Stimulated activated CD8-positive, alpha-beta memory T cell treated with anti-CD3 and anti-CD28 coated beads, Interleukin-12 subunit alpha, Interleukin-12 subunit beta, amount 100 ng/mL, for 1 hour (primary cell): ENCODE results near the gene RPH3AL.
A peak's percentile ranks its signal among the peaks of the same experiment; 100 is the strongest.

ENCODE experiments used
- DNase-seq: peaks from one replicate; pipeline ENCODE4 v3.0.0-alpha.2; 2020; ENCODE audit warnings: low read depth

The RPH3AL gene

GRCh38 chr17:352421-353212 is at the start of gene RPH3AL:
Gene RPH3AL (minus strand): TSS chr17:352807. CDS start chr17:327543, 25,264 bp downstream.
- no peak for DNase-seq

DNA sequence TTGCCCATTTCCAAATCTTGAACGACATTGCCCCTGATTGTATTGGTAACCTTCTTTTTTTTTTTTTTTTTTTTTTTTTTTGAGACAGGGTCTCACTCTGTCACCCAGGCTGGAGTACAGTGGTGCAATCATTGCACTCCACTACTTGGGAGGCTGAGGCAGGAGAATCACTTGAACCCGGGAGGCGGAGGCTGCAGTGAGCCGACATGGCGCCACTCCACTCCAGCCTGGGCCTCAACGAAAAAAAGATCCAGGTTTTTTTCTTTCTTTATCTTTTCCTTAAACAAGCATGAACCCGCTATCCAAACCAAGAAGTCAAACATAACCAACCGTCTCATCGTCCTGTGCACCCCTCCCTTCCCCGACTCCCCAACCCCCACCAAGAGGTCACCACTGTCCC is 47.6 kb upstream of the RPH3AL start:
- DNase-seq = no peak

GRCh38 chr17:396788-397187 is 44.2 kb upstream of the RPH3AL start:
- DNase-seq = no peak

- no peak for DNase-seq
Measured at GRCh38 chr17:395974-396373, 43.4 kb upstream of the RPH3AL start.

- no peak for DNase-seq
Measured at GRCh38 chr17:395179-395578, 42.6 kb upstream of the RPH3AL start.

GRCh38 chr17:394718-395095 is 42.1 kb upstream of the RPH3AL start:
- DNase-seq = no peak

DNA sequence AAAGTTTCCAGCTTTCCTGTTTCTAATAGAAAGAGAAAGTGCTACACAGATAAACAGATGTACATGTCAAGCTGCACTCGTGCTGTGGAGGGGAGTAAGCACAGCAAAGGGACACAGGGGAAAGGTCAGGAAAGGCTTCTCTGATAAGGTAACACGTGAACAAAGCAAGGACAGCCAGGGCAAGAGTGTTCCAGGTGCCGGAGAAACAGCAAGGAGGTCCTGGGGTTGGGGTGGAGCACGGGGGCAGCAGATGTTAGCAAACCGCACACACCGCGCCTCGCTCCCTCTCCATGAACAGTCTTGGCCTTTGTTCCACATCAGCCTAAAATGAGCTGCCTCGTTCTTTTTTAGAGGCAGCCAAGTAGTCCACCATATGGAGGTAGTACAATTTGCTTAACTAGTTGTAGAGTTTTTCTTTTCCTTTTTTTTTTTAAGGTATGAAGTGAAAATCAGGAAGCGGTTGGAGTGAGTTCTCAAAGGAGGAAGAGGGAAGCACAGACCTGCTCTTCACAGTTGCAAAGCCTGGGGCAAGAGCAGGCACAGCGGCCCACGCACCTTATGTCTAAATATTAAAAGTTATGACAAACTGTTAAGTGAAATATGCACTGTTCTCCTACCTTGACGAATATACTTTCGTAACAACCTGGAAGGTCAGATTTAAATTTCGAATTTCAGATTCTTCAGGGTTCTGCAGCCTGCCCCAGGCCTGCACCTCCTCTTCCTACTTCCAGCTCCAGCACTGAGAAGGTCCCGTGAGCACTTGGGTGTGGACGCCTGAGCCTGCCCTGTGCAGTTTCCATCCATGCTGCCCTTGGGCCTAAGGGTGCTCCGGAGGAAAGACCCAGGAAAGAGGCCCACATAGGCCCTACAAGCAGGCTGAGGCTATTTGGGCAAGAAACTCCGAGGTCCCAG is 41.5 kb upstream of the RPH3AL start:
- no peak for DNase-seq

DNA sequence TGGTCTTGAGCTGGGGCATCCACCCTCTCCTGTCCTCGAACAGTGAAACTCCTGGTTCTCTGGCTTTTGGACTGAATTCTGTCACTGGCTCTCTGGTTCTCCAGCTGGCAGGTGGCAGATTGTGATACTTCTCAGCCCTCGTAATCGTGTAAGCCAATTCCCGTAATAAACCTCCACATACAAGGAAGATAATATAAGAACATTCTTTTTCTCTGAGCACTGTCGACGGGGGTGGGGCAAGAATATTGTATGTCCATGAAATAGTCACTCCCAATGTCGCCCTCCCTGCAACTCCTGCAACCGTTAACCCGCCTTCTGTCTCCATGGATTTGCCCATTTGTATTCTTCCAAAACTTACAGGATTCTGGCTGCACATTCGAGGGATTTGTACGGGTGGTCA is 39.2 kb upstream of the RPH3AL start:
- no peak for DNase-seq

DNA sequence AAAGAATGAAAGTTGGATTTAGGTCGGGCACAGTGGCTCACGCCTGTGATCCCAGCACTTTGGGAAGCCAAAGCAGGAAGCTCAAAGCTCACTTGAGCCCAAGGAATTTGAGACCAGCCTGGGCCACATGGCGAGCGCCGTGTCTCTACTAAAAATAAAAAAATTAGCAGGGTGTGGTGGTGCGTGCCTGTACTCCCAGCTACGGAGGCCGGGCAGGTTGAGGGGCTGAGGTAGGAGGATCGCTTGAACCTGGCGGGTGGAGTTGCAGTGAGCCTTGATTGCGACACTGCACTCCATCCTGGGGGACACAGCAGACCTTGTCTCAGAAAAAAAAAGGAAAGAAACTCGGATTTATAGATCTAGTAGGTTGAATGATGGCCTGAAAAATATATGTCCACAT is 37.4 kb upstream of the RPH3AL start:
- DNase-seq = no peak

DNA sequence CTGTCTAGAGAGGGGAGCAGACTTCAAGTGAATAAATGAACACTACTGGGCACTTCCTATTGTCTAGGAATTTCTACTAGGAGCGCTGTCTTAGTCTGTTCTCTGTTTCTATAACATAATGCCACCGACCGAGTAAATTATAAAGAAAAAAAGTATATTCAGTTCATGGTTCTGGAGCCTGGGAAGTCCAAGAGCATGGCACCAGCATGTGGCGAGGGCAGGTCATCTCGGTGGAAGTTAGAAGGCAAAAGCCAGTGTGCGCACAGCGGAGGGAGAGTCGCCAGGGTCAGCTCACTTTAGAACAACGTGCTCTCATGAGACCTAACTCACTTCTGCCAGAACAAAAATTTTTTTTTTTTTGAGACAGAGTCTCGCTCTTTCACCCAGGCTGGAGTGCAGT is 35.5 kb upstream of the RPH3AL start:
- DNase-seq = no peak

DNA sequence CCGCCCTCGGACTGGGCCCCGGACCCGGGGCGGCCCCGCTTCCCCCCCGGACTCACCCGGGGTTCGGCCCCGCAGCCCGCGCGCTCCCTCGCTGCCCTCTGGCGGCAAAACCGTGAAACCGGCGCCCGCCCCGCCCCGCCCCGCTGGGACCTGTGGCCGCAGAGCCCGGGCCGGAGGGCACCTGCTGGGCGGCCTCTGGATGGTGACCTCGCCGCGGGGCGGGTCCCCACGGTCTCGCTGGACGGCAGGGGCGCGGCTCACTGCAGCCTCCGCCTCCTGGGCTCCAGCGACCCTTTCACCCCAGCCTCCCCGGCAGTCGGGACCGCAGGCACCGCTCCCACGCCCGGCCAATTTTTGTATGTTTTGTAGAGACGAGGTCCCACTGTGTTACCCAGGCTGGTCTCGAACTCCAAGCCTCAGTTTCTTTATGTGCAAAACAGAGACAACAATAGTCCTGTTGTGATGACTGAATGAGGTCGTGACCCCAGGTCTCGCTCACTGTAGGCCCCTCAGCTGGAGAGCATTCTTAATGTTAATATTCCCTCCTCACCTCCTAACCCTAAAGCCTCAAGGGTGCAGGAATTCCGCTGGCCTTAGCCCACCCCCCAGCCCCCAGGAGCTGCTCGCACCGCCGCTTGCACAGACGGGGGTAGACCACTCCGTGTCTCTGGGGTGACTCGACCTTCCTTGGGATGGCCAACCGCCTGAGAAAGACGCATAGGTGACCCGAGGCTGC is 33.7 kb upstream of the RPH3AL start:
- peak; percentile 54 for DNase-seq

GRCh38 chr17:385836-386140 is 33.2 kb upstream of the RPH3AL start:
- no peak for DNase-seq

GRCh38 chr17:385178-385835 is 32.7 kb upstream of the RPH3AL start:
- DNase-seq = no peak

GRCh38 chr17:384622-385177 is 32.1 kb upstream of the RPH3AL start:
- DNase-seq = no peak

DNA sequence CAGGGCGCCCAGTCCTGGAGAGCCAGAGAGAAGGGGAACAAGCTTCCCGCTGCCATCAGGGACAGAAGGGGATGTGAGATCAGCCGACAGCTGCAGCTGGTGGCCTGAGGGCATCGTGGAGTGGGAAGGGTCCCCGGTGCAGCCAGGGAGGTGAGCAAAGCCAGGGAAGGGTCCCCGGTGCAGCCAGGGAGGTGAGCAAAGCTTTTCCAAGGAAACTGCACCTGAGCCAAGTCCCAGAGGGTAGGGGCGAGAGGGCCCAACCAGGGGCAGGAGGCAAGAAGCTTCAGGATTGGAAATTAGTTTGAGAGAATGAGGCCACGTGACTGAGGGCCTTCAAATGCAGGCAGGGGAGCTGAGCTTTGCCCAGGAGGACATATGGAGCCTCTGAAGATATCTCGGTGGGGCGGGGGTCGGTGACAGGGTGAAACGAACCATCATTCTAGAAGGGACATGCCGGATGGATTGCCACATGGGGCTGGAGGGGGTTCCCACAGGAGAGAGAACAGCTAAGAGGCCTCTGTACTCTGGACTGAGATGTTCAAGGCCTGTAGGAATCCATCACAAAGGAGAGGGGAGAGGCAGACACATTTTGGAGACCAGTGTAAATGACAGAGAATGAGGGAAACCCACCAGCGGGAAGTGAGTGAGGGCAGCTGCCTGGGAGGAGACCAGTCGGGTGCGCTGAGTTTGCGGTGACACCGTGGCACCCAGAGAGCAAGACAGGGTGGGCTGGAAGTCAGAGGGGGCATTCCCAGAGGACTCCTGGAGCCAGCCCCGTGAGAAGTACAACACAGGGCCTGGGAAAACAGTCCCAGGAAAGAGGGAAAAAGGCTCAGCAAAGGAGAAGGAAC is 31.4 kb upstream of the RPH3AL start:
- no peak for DNase-seq

DNA sequence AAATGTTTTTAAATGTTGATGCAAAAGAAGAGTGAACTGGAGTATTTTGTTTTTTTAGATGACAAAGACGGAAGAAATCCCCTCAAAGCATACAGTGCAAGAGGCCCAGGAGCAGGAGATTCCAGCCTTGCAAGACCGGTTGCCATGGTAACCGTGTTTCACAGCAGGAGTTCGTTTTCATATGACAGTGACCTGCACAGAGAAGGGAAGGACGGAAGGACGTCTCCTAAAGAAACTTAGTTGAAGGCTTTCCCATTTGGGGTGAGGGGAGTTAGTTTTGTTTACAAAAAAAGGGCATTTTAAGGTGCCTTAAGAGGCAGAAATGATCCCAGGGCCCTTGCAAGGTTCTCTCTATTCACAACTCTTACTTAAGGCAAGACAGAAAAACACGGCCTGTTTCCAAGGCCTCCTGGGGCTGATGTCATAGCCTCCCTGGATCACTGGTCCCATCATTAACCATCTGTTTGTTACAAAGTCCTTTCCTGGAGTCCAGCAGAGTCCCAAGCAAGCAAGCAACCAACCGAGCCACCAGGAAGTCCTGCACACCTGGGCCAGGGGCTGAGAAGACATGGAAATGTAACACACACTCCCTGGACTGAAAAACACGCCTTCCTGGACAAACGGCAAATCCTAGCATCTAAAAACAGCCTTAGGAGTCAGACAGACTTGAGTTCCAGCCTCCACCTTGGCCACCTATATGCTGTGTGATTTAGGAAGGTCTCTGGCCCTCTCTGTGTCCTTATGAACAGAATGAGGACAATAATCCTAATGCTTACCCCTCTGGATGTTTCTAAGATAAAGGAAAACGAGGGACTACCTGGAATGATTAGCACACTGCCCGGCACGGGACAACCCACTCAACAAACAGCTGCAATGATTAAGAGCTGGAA is 30.3 kb upstream of the RPH3AL start:
- no peak for DNase-seq

DNA sequence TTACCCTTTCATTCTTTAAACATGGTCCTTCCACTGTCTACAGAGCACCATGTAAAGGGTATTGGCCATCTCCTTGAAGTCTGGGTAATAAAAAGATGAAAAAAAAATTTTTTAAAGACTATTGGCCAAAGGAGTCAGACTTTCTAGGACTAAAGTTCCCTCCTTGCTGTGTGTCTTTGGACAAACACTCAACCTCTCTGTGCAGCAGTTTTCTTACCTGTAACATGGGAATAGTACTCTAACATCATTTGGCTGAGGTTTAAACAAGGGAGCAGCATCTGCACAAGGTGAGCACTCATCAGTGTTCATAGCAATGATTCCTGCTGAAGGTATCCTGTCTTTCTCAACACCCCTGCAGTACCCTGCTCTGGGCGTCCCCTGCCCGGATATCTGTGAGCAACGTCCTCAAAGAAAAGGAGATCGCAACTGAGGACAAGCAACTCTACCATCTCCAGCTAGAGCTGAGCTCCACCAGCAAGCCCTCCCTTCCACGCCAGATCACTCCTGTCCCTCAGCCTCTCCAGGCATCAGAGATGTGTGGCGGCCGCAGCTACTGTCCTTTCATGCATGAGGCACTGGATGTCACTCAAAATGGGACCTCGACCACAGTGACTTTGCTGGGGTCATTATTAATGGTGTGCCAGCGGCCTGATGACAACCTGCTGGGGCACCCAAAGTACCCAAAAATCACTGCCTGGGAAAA is 29.5 kb upstream of the RPH3AL start:
- DNase-seq = no peak

DNA sequence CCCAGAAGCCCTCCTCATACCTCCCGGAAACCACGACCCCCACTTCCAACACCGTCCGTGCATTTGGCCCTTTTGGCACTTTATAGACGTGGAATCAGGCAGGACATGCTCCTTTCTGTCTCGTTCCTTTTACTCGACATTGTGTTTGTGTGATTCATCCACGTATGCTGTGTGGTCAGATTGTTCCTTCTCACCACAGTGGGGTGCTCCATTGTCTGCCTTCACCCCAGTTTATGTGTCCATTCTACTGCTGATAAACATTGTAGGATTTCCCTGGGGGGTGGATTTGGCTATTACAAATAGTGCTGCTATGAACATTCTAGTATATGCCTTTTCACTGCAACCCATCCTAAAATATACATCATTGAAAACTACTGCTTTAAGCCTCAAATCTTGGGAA is 28.9 kb upstream of the RPH3AL start:
- no peak for DNase-seq
